Hematopoietic multipotent progenitor cell treated with erythropoietin and hydrocortisone succinate and interleukin-3 and kit ligand, for 4 days (in vitro differentiated cells): ENCODE measurements around the gene KLHL7.
A peak's percentile ranks its signal among the peaks of the same experiment; 100 is the strongest.
"Not testable (repeated sequence)": the region's sequence is repeated elsewhere in the genome, so short reads cannot be mapped to it uniquely, and the experiment has no call there.

Experiments
- DNase-seq: peaks from one replicate; pipeline ENCODE4 v3.0.0-alpha.2; 2015

KLHL7 gene

GRCh38 chr7:23183279-23184012 is 77.9 kb downstream of the KLHL7 start:
- DNase-seq: peak; percentile 55

GRCh38 chr7:23184291-23184690 is 78.7 kb downstream of the KLHL7 start:
- no peak for DNase-seq

GRCh38 chr7:23184709-23185359 is 79.2 kb downstream of the KLHL7 start:
- peak; percentile 67 for DNase-seq

- DNase-seq: no peak
Measured at GRCh38 chr7:23185980-23186379, 80.4 kb downstream of the KLHL7 start.

GRCh38 chr7:23191022-23191421 is 85.4 kb downstream of the KLHL7 start:
- peak; percentile 69 for DNase-seq

GRCh38 chr7:23193650-23194227 is 88.2 kb downstream of the KLHL7 start:
- not testable (repeated sequence) for DNase-seq

- DNase-seq: no peak
Measured at GRCh38 chr7:23196306-23196705, 90.7 kb downstream of the KLHL7 start.

GRCh38 chr7:23197745-23198144 is 92.2 kb downstream of the KLHL7 start:
- not testable (repeated sequence) for DNase-seq

- DNase-seq: no peak
Measured at GRCh38 chr7:23200331-23200730, 94.7 kb downstream of the KLHL7 start.

- no peak for DNase-seq
Measured at GRCh38 chr7:23204241-23204640, 98.7 kb downstream of the KLHL7 start.

- DNase-seq: no peak
Measured at GRCh38 chr7:23205577-23205908, 100.0 kb downstream of the KLHL7 start.

- DNase-seq: peak; percentile 44
Measured at GRCh38 chr7:23205909-23206767, 100.6 kb downstream of the KLHL7 start.

- DNase-seq: peak; percentile 51
Measured at GRCh38 chr7:23207021-23207420, 101.4 kb downstream of the KLHL7 start.

GRCh38 chr7:23207884-23208283 is 102.3 kb downstream of the KLHL7 start:
- DNase-seq: no peak

- DNase-seq: no peak
Measured at GRCh38 chr7:23208316-23208715, 102.7 kb downstream of the KLHL7 start.

GRCh38 chr7:23210506-23210905 is 104.9 kb downstream of the KLHL7 start:
- peak; percentile 25 for DNase-seq

- DNase-seq: no peak
Measured at GRCh38 chr7:23211589-23211988, 106.0 kb downstream of the KLHL7 start.

- DNase-seq: no peak
Measured at GRCh38 chr7:23212395-23212794, 106.8 kb downstream of the KLHL7 start.

GRCh38 chr7:23212841-23213240 is 107.3 kb downstream of the KLHL7 start:
- DNase-seq: no peak

- DNase-seq: no peak
Measured at GRCh38 chr7:23213755-23214154, 108.2 kb downstream of the KLHL7 start.

- DNase-seq: no peak
Measured at GRCh38 chr7:23214423-23214822, 108.8 kb downstream of the KLHL7 start.

GRCh38 chr7:23214938-23215337 is 109.4 kb downstream of the KLHL7 start:
- DNase-seq: no peak

GRCh38 chr7:23216021-23216420 is 110.4 kb downstream of the KLHL7 start:
- peak; percentile 70 for DNase-seq
